Measurements from ENCODE around the gene UNC13D. TPM values are rescaled to one million over a fixed set of nuclear protein-coding genes. Genes with fewer than 3 reads are reported as not detected.
"Not testable (repeated sequence)": the region's sequence is repeated elsewhere in the genome, so short reads cannot be mapped to it uniquely, and the experiment has no call there.

The UNC13D gene
- total RNA-seq, 1 donor from 2014 or later: 3.1 TPM

- no peak for DNase-seq (ENCODE audit: low read depth, low spot score)
- Mint-ChIP-seq H3K27ac (ENCODE audit: unreplicated experiment) (no peak overlapping the region), H3K4me3 (no peak overlapping the region), H3K36me3 (ENCODE audit: low read depth) (peaks cover 3% of the 10 kb centered on the region), H3K4me1 (no peaks in the 10 kb centered on the region), H3K9me3 (no peaks in the 10 kb centered on the region), H3K27me3 (ENCODE audit: low read depth) (no peaks in the 10 kb centered on the region)
- no peak for TF ChIP-seq CTCF (conservative IDR thresholded peaks at IDR 0.05)
These were observed 30.9 kb downstream of the UNC13D start for GRCh38 chr17:75813081-75814020.

GRCh38 chr17:75812096-75813013 is 31.8 kb downstream of the UNC13D start:
- no peak for TF ChIP-seq CTCF (conservative IDR thresholded peaks at IDR 0.05)
- Mint-ChIP-seq H3K36me3 (ENCODE audit: low read depth) (peaks cover 3% of the 10 kb centered on the region), H3K9me3 (no peaks in the 10 kb centered on the region), H3K4me3 (no peak overlapping the region), H3K27me3 (ENCODE audit: low read depth) (no peaks in the 10 kb centered on the region), H3K4me1 (no peaks in the 10 kb centered on the region), H3K27ac (ENCODE audit: unreplicated experiment) (no peak overlapping the region)
- no peak for DNase-seq (ENCODE audit: low read depth, low spot score)

- Mint-ChIP-seq H3K27me3 (ENCODE audit: low read depth) (no peaks in the 10 kb centered on the region), H3K4me1 (no peaks in the 10 kb centered on the region), H3K36me3 (ENCODE audit: low read depth) (peaks cover 3% of the 10 kb centered on the region), H3K9me3 (no peaks in the 10 kb centered on the region), H3K27ac (ENCODE audit: unreplicated experiment) (no peak overlapping the region), H3K4me3 (no peak overlapping the region)
- no peak for DNase-seq (ENCODE audit: low read depth, low spot score)
- TF ChIP-seq CTCF (conservative IDR thresholded peaks at IDR 0.05): no peak
These were observed 33.0 kb downstream of the UNC13D start for GRCh38 chr17:75811174-75811573.

GRCh38 chr17:75810756-75811155 is 33.4 kb downstream of the UNC13D start:
- not testable (repeated sequence) for H3K4me1 Mint-ChIP-seq; H3K9me3 Mint-ChIP-seq; DNase-seq (ENCODE audit: low read depth, low spot score); H3K27ac Mint-ChIP-seq (ENCODE audit: unreplicated experiment); H3K27me3 Mint-ChIP-seq (ENCODE audit: low read depth); H3K36me3 Mint-ChIP-seq (ENCODE audit: low read depth); H3K4me3 Mint-ChIP-seq

GRCh38 chr17:75810216-75810615 is 34.0 kb downstream of the UNC13D start:
- no peak for DNase-seq (ENCODE audit: low read depth, low spot score)
- Mint-ChIP-seq H3K36me3 (ENCODE audit: low read depth) (peaks cover 3% of the 10 kb centered on the region), H3K9me3 (no peaks in the 10 kb centered on the region), H3K27ac (ENCODE audit: unreplicated experiment) (no peak overlapping the region), H3K4me3 (no peak overlapping the region), H3K4me1 (no peaks in the 10 kb centered on the region), H3K27me3 (ENCODE audit: low read depth) (no peaks in the 10 kb centered on the region)
- no peak for TF ChIP-seq CTCF (conservative IDR thresholded peaks at IDR 0.05)
